CD4-positive, alpha-beta T cell (primary cell): ENCODE measurements around the gene ARPC1A. TPM values are rescaled to one million over a fixed set of nuclear protein-coding genes. Genes with fewer than 3 reads are reported as not detected.
A peak's percentile ranks its signal among the peaks of the same experiment; 100 is the strongest.
"Not testable (repeated sequence)": the region's sequence is repeated elsewhere in the genome, so short reads cannot be mapped to it uniquely, and the experiment has no call there.

Experiments used
- ATAC-seq: fragments of 200-7000 bp; cut with Tn5 transposase; one replicate; pipeline ENCODE4 v1.10.0; 2022; ENCODE audit warnings: mild to moderate bottlenecking; ENCODE audit not compliant: poor library complexity
- CTCF ChIA-PET: fragments of 350-600 bp; sonication (Branson Sonifier 250); formaldehyde crosslinking; loops from one replicate; lab custom pipeline; 2021; ENCODE audit warnings: antibody characterized with exemption, inconsistent platforms; lab: Charles Lee
- POLR2A ChIA-PET: fragments of 350-600 bp; sonication (Branson Sonifier 250); formaldehyde crosslinking; loops from one replicate; lab custom pipeline; 2021; ENCODE audit warnings: antibody characterized with exemption, inconsistent platforms; lab: Charles Lee
- DNase-seq, 14 experiments: peaks; one replicate each; pipeline ENCODE4 v3.0.0-alpha.2; 2013 to 2020; ENCODE audit warnings: mixed read lengths in 2 of 14
- H3K27ac ChIP-seq, 2 donors: one replicate each; pipeline versions ENCODE4 v1.5.1 to v1.7.0; 2013; ENCODE audit warnings: low read length in 2 of 2, low read depth in 1 of 2, mild to moderate bottlenecking in 1 of 2
- H3K27me3 ChIP-seq, 2 experiments: 1 replicate in 1 of 2; 2 replicates in 1 of 2; pipeline versions ENCODE4 v1.6.1 to v1.7.0; 2013; ENCODE audit warnings: low read length in 2 of 2, control low read depth in 1 of 2, mild to moderate bottlenecking in 1 of 2, moderate library complexity in 1 of 2; ENCODE audit not compliant: insufficient read depth in 2 of 2, control insufficient read depth in 1 of 2
- H3K36me3 ChIP-seq: one replicate; pipeline ENCODE4 v1.6.1; 2013; ENCODE audit warnings: low read length, control low read depth; ENCODE audit not compliant: insufficient read depth
- H3K4me1 ChIP-seq: one replicate; pipeline ENCODE4 v1.6.1; 2013; ENCODE audit warnings: low read length, control low read depth; ENCODE audit not compliant: insufficient read depth
- H3K4me3 ChIP-seq: one replicate; pipeline ENCODE4 v1.5.1; 2013; ENCODE audit warnings: mild to moderate bottlenecking, low read length, moderate library complexity
- H3K9me3 ChIP-seq, 2 experiments: 1 replicate in 1 of 2; 2 replicates in 1 of 2; pipeline versions ENCODE4 v1.6.1 to v1.7.0; 2013; ENCODE audit warnings: low read length in 2 of 2, mild to moderate bottlenecking in 2 of 2, control low read depth in 1 of 2, moderate library complexity in 1 of 2; ENCODE audit not compliant: control insufficient read depth in 1 of 2, insufficient read depth in 1 of 2
- H3K27ac Mint-ChIP-seq: one replicate; pipeline ENCODE4 v1.8.0; 2020; ENCODE audit warnings: mixed read lengths
- H3K27me3 Mint-ChIP-seq: one replicate; pipeline ENCODE4 v1.8.0; 2021; ENCODE audit warnings: mixed read lengths
- H3K36me3 Mint-ChIP-seq: one replicate; pipeline ENCODE4 v1.8.0; 2021; ENCODE audit warnings: low read depth, mixed read lengths
- H3K4me1 Mint-ChIP-seq: one replicate; pipeline ENCODE4 v1.8.0; 2021; ENCODE audit warnings: low read depth, mixed read lengths
- H3K4me3 Mint-ChIP-seq: one replicate; pipeline ENCODE4 v1.8.0; 2020; ENCODE audit warnings: mild to moderate bottlenecking, mixed read lengths
- H3K9me3 Mint-ChIP-seq: one replicate; pipeline ENCODE4 v1.8.0; 2020; ENCODE audit warnings: mixed read lengths
- CTCF ChIP-seq: fragments of 200-600 bp; IDR thresholded peaks from one replicate; pipeline ENCODE4 v1.8.0; 2022; ENCODE audit warnings: antibody characterized with exemption, mild to moderate bottlenecking
- intact Hi-C, 2 experiments: fragments of 100-400 bp; cut with DNase I in 1 of 2; cut with micrococcal nuclease in 1 of 2; formaldehyde crosslinking; loops; one replicate each; pipeline versions ENCODE4 v1.15.1 to v1.9.0; 2023 to 2025; cut with DNase I, micrococcal nuclease
- total RNA-seq, 174 experiments: library from RNA in 2 of 174; stranded (reverse) in 2 of 174; gene quantifications; one replicate each; pipeline ENCODE4 v1.2.3 and lab custom pipeline; 2021 to 2026

The ARPC1A gene
- total RNA-seq, 2 experiments from 2014 or later: 25.3 to 30.4 TPM

- H3K4me3 Mint-ChIP-seq: peak overlapping the region; percentile 93
- peak overlapping the region; percentile 95 for H3K27ac Mint-ChIP-seq
- peak; percentile 20 for ATAC-seq
- ChIA-PET POLR2A (interaction anchor here (0.6 to 4.8 kb wide), 11 partner anchors 10 to 1273 kb away, joined by 3 to 37 read pairs (median 3); partner anchors contain the start of genes AP4M1, BUD31, FAM200A and MCM7), CTCF (interaction anchor here (0.7 to 2.2 kb wide), 3 partner anchors 9 to 32 kb away, joined by 3 to 7 read pairs (median 5); partner anchors contain the start of genes BUD31 and PDAP1)
- peaks cover 34% of the 10 kb centered on the region for H3K36me3 Mint-ChIP-seq
- peak in 13 of 14 experiments; percentile 47 to 83 (median 59) for DNase-seq
- peaks cover 36% of the 10 kb centered on the region for H3K4me1 Mint-ChIP-seq
- Histone ChIP-seq H3K9me3 (no peaks in the 10 kb centered on the region), H3K4me1 (peaks cover 56% of the 10 kb centered on the region), H3K36me3 (peaks cover 23% of the 10 kb centered on the region), H3K27me3 (no peaks in the 10 kb centered on the region), H3K27ac (peak overlapping the region; percentile 89 to 94), H3K4me3 (peak overlapping the region; percentile 74)
- no peaks in the 10 kb centered on the region for H3K27me3 Mint-ChIP-seq
- no peaks in the 10 kb centered on the region for H3K9me3 Mint-ChIP-seq
- no peak for TF ChIP-seq CTCF
- intact Hi-C loops: loop anchor here in 1 of 2 experiments (2.0 kb wide), 1 partner anchor 18 kb away; no protein-coding TSS in a partner anchor
Measured at GRCh38 chr7:99375070-99375807, 49.5 kb downstream of the ARPC1A start.

- H3K4me3 Mint-ChIP-seq: peak overlapping the region; percentile 80
- H3K27me3 Mint-ChIP-seq: no peaks in the 10 kb centered on the region
- peak overlapping the region; percentile 95 for H3K27ac Mint-ChIP-seq
- ATAC-seq (peak; percentile 18), DNase-seq (peak in 9 of 14 experiments; percentile 15 to 89 (median 58))
- Histone ChIP-seq H3K36me3 (peaks cover 45% of the 10 kb centered on the region), H3K4me3 (peak overlapping the region; percentile 55), H3K27me3 (no peaks in the 10 kb centered on the region), H3K9me3 (no peaks in the 10 kb centered on the region), H3K4me1 (peaks cover 83% of the 10 kb centered on the region), H3K27ac (peak overlapping the region; percentile 99)
- no peak for TF ChIP-seq CTCF
- H3K4me1 Mint-ChIP-seq: peaks cover 55% of the 10 kb centered on the region
- ChIA-PET CTCF (interaction anchor here (1.0 to 1.3 kb wide), 3 partner anchors 13 to 18 kb away, joined by 3 to 4 read pairs (median 3); no protein-coding TSS in a partner anchor), POLR2A (interaction anchor here (1.0 to 2.5 kb wide), 4 partner anchors 14 to 126 kb away, joined by 3 to 39 read pairs (median 4); partner anchors contain the start of genes BUD31, PDAP1 and ZKSCAN5)
- intact Hi-C loops: no loop called here
- no peaks in the 10 kb centered on the region for H3K9me3 Mint-ChIP-seq
- peaks cover 47% of the 10 kb centered on the region for H3K36me3 Mint-ChIP-seq
Measured at GRCh38 chr7:99379043-99379577, 53.4 kb downstream of the ARPC1A start.

- ChIA-PET POLR2A (interaction anchor here (1.0 to 2.5 kb wide), 4 partner anchors 14 to 125 kb away, joined by 4 to 39 read pairs (median 6); partner anchors contain the start of genes BUD31, PDAP1 and ZKSCAN5), CTCF (interaction anchor here (1.0 to 1.3 kb wide), 3 partner anchors 14 to 18 kb away, joined by 3 to 4 read pairs (median 3); no protein-coding TSS in a partner anchor)
- H3K9me3 ChIP-seq, H3K27me3 Mint-ChIP-seq, H3K27me3 ChIP-seq, ATAC-seq, intact Hi-C loops, DNase-seq, H3K9me3 Mint-ChIP-seq: not testable (repeated sequence)
- peak overlapping the region; percentile 55 for H3K4me3 ChIP-seq
- peak overlapping the region; percentile 99 for H3K27ac ChIP-seq
- H3K36me3 ChIP-seq: peaks cover 50% of the 10 kb centered on the region
- Mint-ChIP-seq H3K4me1 (peaks cover 60% of the 10 kb centered on the region), H3K27ac (peak overlapping the region; percentile 95), H3K4me3 (peak overlapping the region; percentile 80), H3K36me3 (peaks cover 47% of the 10 kb centered on the region)
- H3K4me1 ChIP-seq: peaks cover 89% of the 10 kb centered on the region
Measured at GRCh38 chr7:99379693-99380031, 54.0 kb downstream of the ARPC1A start.
